Vagina (tissue), 2 donors: Measurements from ENCODE around the gene LYPD6. TPM values are rescaled to one million over a fixed set of nuclear protein-coding genes. Genes with fewer than 3 reads are reported as not detected.

Experiments
- DNase-seq, 2 donors: peaks; one replicate each; pipeline ENCODE4 v3.0.0-alpha.2; 2017; ENCODE audit errors: extremely low spot score in 2 of 2
- H3K27ac ChIP-seq: fragments of 200-600 bp; sonication (generic); one replicate; pipeline ENCODE4 v1.5.1; 2019
- H3K27me3 ChIP-seq: fragments of 200-600 bp; sonication (generic); one replicate; pipeline ENCODE4 v1.5.1; 2019
- H3K36me3 ChIP-seq, 2 donors: fragments of 200-600 bp; sonication (generic); one replicate each; pipeline ENCODE4 v1.5.1; 2017 to 2019
- H3K4me1 ChIP-seq: fragments of 200-600 bp; sonication (generic); one replicate; pipeline ENCODE4 v1.5.1; 2019
- H3K4me3 ChIP-seq, 2 donors: fragments of 200-600 bp; sonication (generic); 1 replicate in 1 of 2; 2 replicates in 1 of 2; pipeline ENCODE4 v1.5.1; 2016 to 2019
- H3K9me3 ChIP-seq: fragments of 200-600 bp; sonication (generic); one replicate; pipeline ENCODE4 v1.5.1; 2019
- CTCF ChIP-seq, 3 experiments: fragments of 450-650 bp in 2 of 3; fragments of 200-600 bp in 1 of 3; sonication (generic) in 1 of 3; IDR thresholded peaks; one replicate each; pipeline ENCODE4 v1.5.1; 2017 to 2019; ENCODE audit warnings: antibody characterized with exemption in 3 of 3, mild to moderate bottlenecking in 2 of 3, moderate library complexity in 2 of 3
- POLR2A ChIP-seq, 2 donors: fragments of 450-650 bp; IDR thresholded peaks; one replicate each; pipeline ENCODE4 v1.6.1; 2017; ENCODE audit warnings: antibody characterized with exemption in 2 of 2, mild to moderate bottlenecking in 2 of 2, moderate library complexity in 2 of 2
- POLR2AphosphoS5 ChIP-seq, 2 donors: sonication (generic); formaldehyde crosslinking; IDR thresholded peaks; one replicate each; pipeline ENCODE4 v1.9.0; 2017; ENCODE audit warnings: antibody characterized with exemption in 2 of 2, mild to moderate bottlenecking in 2 of 2, low read depth in 1 of 2; ENCODE audit not compliant: insufficient read depth in 1 of 2
- intact Hi-C: fragments of 100-400 bp; cut with DNase I; formaldehyde crosslinking; loops from one replicate; pipeline ENCODE4 v1.15.1; 2023
- total RNA-seq: library from RNA; depleted of rRNA; stranded (reverse); fragments of >200 nt; gene quantifications from one replicate; pipeline ENCODE4 v1.2.3, GENCODE V29; 2016

Gene LYPD6
- total RNA-seq, 1 donor from 2014 or later = 0.25 TPM

- Histone ChIP-seq H3K4me1 (no peaks in the 10 kb centered on the region), H3K27ac (no peak overlapping the region), H3K36me3 (no peaks in the 10 kb centered on the region), H3K4me3 (no peak overlapping the region), H3K27me3 (no peaks in the 10 kb centered on the region), H3K9me3 (no peaks in the 10 kb centered on the region)
- no peak for TF ChIP-seq POLR2A (IDR thresholded peaks at IDR 0.05)
- no peak for TF ChIP-seq POLR2AphosphoS5 (IDR thresholded peaks at IDR 0.05; ENCODE audit: insufficient read depth in 1 of 2, low read depth in 1 of 2)
- no peak for TF ChIP-seq CTCF (IDR thresholded peaks at IDR 0.05)
- intact Hi-C loops = no loop called here
- no peak for DNase-seq
Measured at GRCh38 chr2:149383340-149383739, 53.0 kb downstream of the LYPD6 start.

GRCh38 chr2:149385350-149385749 lies 55.0 kb downstream of the LYPD6 start:
- Histone ChIP-seq H3K27me3 (no peaks in the 10 kb centered on the region), H3K9me3 (no peaks in the 10 kb centered on the region), H3K4me3 (no peak overlapping the region), H3K4me1 (no peaks in the 10 kb centered on the region), H3K27ac (no peak overlapping the region), H3K36me3 (no peaks in the 10 kb centered on the region)
- DNase-seq = no peak
- intact Hi-C loops = no loop called here
- no peak for TF ChIP-seq POLR2AphosphoS5 (IDR thresholded peaks at IDR 0.05; ENCODE audit: insufficient read depth in 1 of 2, low read depth in 1 of 2)
- TF ChIP-seq CTCF (IDR thresholded peaks at IDR 0.05) = no peak

- Histone ChIP-seq H3K4me3 (no peak overlapping the region), H3K27ac (no peak overlapping the region), H3K4me1 (no peaks in the 10 kb centered on the region), H3K27me3 (no peaks in the 10 kb centered on the region), H3K36me3 (no peaks in the 10 kb centered on the region), H3K9me3 (no peaks in the 10 kb centered on the region)
- TF ChIP-seq POLR2AphosphoS5 (IDR thresholded peaks at IDR 0.05; ENCODE audit: insufficient read depth in 1 of 2, low read depth in 1 of 2) = no peak
- no peak for TF ChIP-seq POLR2A (IDR thresholded peaks at IDR 0.05)
- TF ChIP-seq CTCF (IDR thresholded peaks at IDR 0.05) = no peak
- intact Hi-C loops = no loop called here
- no peak for DNase-seq
Measured at GRCh38 chr2:149387411-149387810, 57.0 kb downstream of the LYPD6 start.

GRCh38 chr2:149388120-149388816 lies 57.9 kb downstream of the LYPD6 start:
- Histone ChIP-seq H3K9me3 (no peaks in the 10 kb centered on the region), H3K27me3 (no peaks in the 10 kb centered on the region), H3K36me3 (no peaks in the 10 kb centered on the region), H3K4me1 (no peaks in the 10 kb centered on the region), H3K4me3 (no peak overlapping the region), H3K27ac (no peak overlapping the region)
- TF ChIP-seq POLR2AphosphoS5 (IDR thresholded peaks at IDR 0.05; ENCODE audit: insufficient read depth in 1 of 2, low read depth in 1 of 2) (no peak), POLR2A (IDR thresholded peaks at IDR 0.05) (no peak), CTCF (IDR thresholded peaks at IDR 0.05) (no peak)
- DNase-seq = no peak
- intact Hi-C loops = no loop called here

GRCh38 chr2:149389506-149390167 lies 59.2 kb downstream of the LYPD6 start:
- intact Hi-C loops = no loop called here
- Histone ChIP-seq H3K9me3 (no peaks in the 10 kb centered on the region), H3K36me3 (no peaks in the 10 kb centered on the region)

More at GRCh38 chr2:149389506-149390167, 59.2 kb downstream of the LYPD6 start:
- no peak for DNase-seq
- Histone ChIP-seq H3K27me3 (no peaks in the 10 kb centered on the region), H3K27ac (no peak overlapping the region), H3K4me3 (no peak overlapping the region), H3K4me1 (no peaks in the 10 kb centered on the region)
- no peak for TF ChIP-seq CTCF (IDR thresholded peaks at IDR 0.05)
- TF ChIP-seq POLR2A (IDR thresholded peaks at IDR 0.05) = no peak
- no peak for TF ChIP-seq POLR2AphosphoS5 (IDR thresholded peaks at IDR 0.05; ENCODE audit: insufficient read depth in 1 of 2, low read depth in 1 of 2)
